Adrenal gland (tissue), 5 donors: ENCODE measurements around the gene RNF112.

Experiments used
- POLR2A ChIP-seq, 2 donors: fragments of 450-650 bp; IDR thresholded peaks; one replicate each; pipeline ENCODE4 v1.6.1; 2017; ENCODE audit warnings: antibody characterized with exemption in 2 of 2, mild to moderate bottlenecking in 2 of 2, moderate library complexity in 1 of 2
- TF ChIP-seq, protein P1 (sequence below), 6 experiments: fragments of 450-650 bp in 4 of 6; fragments of 200-600 bp in 2 of 6; sonication (generic) in 1 of 6; IDR thresholded peaks; 1 replicate in 5 of 6; 2 replicates in 1 of 6; pipeline versions ENCODE4 v1.5.1 to v1.8.0; 2016 to 2021; ENCODE audit warnings: antibody characterized with exemption in 6 of 6, mild to moderate bottlenecking in 2 of 6, moderate library complexity in 1 of 6
- donor health status: DM: no; HTN: no; CAD: no.

DNA sequence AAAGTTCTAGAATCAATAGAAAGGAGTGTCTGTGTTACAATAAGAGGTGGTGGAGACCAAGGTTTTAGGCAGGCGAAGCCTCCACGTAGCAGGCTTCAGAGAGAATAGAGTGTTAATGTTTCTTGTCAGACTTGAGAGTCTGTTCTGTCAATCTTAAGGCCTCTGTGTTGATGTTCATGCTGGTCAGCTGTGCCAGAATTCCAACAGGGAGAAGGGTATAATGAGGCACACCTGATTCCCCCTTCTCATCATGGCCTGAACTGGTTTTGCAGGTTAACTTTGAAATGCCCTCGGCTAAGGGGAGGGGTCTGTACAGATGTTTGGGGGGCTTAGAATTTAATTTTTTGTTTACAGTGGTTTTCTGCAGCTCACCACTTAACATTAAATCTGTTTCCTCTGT is 46.0 kb downstream of the RNF112 start:
- TF ChIP-seq, protein P1, sequence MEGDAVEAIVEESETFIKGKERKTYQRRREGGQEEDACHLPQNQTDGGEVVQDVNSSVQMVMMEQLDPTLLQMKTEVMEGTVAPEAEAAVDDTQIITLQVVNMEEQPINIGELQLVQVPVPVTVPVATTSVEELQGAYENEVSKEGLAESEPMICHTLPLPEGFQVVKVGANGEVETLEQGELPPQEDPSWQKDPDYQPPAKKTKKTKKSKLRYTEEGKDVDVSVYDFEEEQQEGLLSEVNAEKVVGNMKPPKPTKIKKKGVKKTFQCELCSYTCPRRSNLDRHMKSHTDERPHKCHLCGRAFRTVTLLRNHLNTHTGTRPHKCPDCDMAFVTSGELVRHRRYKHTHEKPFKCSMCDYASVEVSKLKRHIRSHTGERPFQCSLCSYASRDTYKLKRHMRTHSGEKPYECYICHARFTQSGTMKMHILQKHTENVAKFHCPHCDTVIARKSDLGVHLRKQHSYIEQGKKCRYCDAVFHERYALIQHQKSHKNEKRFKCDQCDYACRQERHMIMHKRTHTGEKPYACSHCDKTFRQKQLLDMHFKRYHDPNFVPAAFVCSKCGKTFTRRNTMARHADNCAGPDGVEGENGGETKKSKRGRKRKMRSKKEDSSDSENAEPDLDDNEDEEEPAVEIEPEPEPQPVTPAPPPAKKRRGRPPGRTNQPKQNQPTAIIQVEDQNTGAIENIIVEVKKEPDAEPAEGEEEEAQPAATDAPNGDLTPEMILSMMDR (IDR thresholded peaks at IDR 0.05) = no peak
- no peak for TF ChIP-seq POLR2A (IDR thresholded peaks at IDR 0.05)
